A204.1 (cell line): ENCODE data around the gene NSG1.
"Not testable (repeated sequence)": the region's sequence is repeated elsewhere in the genome, so short reads cannot be mapped to it uniquely, and the experiment has no call there.

ENCODE experiments used
- FAIRE-seq: peaks from 2 replicates; lab custom pipeline; 2012; peaks lifted over from hg19 to GRCh38; lab: Jason Lieb, UNC

The NSG1 gene

GRCh38 chr4:4416981-4417380, 30.1 kb downstream of the NSG1 start:
- no peak for FAIRE-seq

GRCh38 chr4:4417886-4418285, 31.0 kb downstream of the NSG1 start:
- FAIRE-seq, result no peak

- FAIRE-seq, result no peak
Measured at GRCh38 chr4:4418676-4419390, 31.9 kb downstream of the NSG1 start.

GRCh38 chr4:4419896-4420295, 33.0 kb downstream of the NSG1 start:
- FAIRE-seq, result no peak

- no peak for FAIRE-seq
Measured at GRCh38 chr4:4420421-4420820, 33.5 kb downstream of the NSG1 start.

GRCh38 chr4:4421356-4421755, 34.5 kb downstream of the NSG1 start:
- FAIRE-seq, result no peak

GRCh38 chr4:4422117-4422516, 35.2 kb downstream of the NSG1 start:
- FAIRE-seq, result not testable (repeated sequence)

GRCh38 chr4:4422856-4423499, 36.1 kb downstream of the NSG1 start:
- FAIRE-seq, result no peak

GRCh38 chr4:4423706-4424498, 37.0 kb downstream of the NSG1 start:
- no peak for FAIRE-seq

- FAIRE-seq, result no peak
Measured at GRCh38 chr4:4424499-4425115, 37.7 kb downstream of the NSG1 start.

GRCh38 chr4:4425119-4425690, 38.3 kb downstream of the NSG1 start:
- no peak for FAIRE-seq

- no peak for FAIRE-seq
Measured at GRCh38 chr4:4425696-4426095, 38.8 kb downstream of the NSG1 start.

- no peak for FAIRE-seq
Measured at GRCh38 chr4:4426511-4427120, 39.7 kb downstream of the NSG1 start.

GRCh38 chr4:4427121-4427870, 40.4 kb downstream of the NSG1 start:
- FAIRE-seq, result no peak

- FAIRE-seq, result no peak
Measured at GRCh38 chr4:4427886-4428285, 41.0 kb downstream of the NSG1 start.

GRCh38 chr4:4428966-4429875, 42.3 kb downstream of the NSG1 start:
- FAIRE-seq, result no peak

- no peak for FAIRE-seq
Measured at GRCh38 chr4:4430492-4431195, 43.7 kb downstream of the NSG1 start.

- FAIRE-seq, result no peak
Measured at GRCh38 chr4:4432341-4433125, 45.6 kb downstream of the NSG1 start.

- no peak for FAIRE-seq
Measured at GRCh38 chr4:4433941-4434340, 47.0 kb downstream of the NSG1 start.
